Activated naive CD4-positive, alpha-beta T cell treated with anti-CD3 and anti-CD28 coated beads, Interleukin-2, amount 50 U/mL, for 24 hours (primary cell): ENCODE measurements around the gene RASIP1.
"Not testable (repeated sequence)": the region's sequence is repeated elsewhere in the genome, so short reads cannot be mapped to it uniquely, and the experiment has no call there.

Experiments used
- H3K27ac Mint-ChIP-seq: one replicate; pipeline ENCODE4 v1.8.0; 2021; ENCODE audit warnings: mild to moderate bottlenecking, mixed read lengths
- H3K27me3 Mint-ChIP-seq: one replicate; pipeline ENCODE4 v1.8.0; 2021; ENCODE audit warnings: mixed read lengths
- H3K36me3 Mint-ChIP-seq: one replicate; pipeline ENCODE4 v1.8.0; 2021; ENCODE audit warnings: mixed read lengths
- H3K4me1 Mint-ChIP-seq: one replicate; pipeline ENCODE4 v1.8.0; 2021; ENCODE audit warnings: mixed read lengths
- H3K4me3 Mint-ChIP-seq: one replicate; pipeline ENCODE4 v1.8.0; 2021; ENCODE audit warnings: mild to moderate bottlenecking, mixed read lengths
- H3K9me3 Mint-ChIP-seq: one replicate; pipeline ENCODE4 v1.8.0; 2021; ENCODE audit warnings: mixed read lengths

RASIP1 gene

GRCh38 chr19:48740164-48740972 is at the start of gene RASIP1:
Gene RASIP1, minus strand, starts transcription at chr19:48740610. Its CDS starts 328 bp downstream, at chr19:48740282.
- H3K4me3 Mint-ChIP-seq, result no peak within 1 kb of the TSS
- no peaks in the 10 kb centered on the region for H3K9me3 Mint-ChIP-seq
- H3K27ac Mint-ChIP-seq, result no peak within 1 kb of the TSS
- peaks cover 9% of the 10 kb centered on the region for H3K4me1 Mint-ChIP-seq
- H3K36me3 Mint-ChIP-seq, result no peaks in the 10 kb centered on the region
- peaks cover 4% of the 10 kb centered on the region for H3K27me3 Mint-ChIP-seq

GRCh38 chr19:48787331-48787730 is 46.9 kb upstream of the RASIP1 start:
- not testable (repeated sequence) for H3K4me3 Mint-ChIP-seq, H3K27me3 Mint-ChIP-seq, H3K4me1 Mint-ChIP-seq, H3K9me3 Mint-ChIP-seq, H3K36me3 Mint-ChIP-seq, H3K27ac Mint-ChIP-seq

- H3K4me1 Mint-ChIP-seq, H3K27me3 Mint-ChIP-seq, H3K9me3 Mint-ChIP-seq, H3K36me3 Mint-ChIP-seq, H3K27ac Mint-ChIP-seq, H3K4me3 Mint-ChIP-seq: not testable (repeated sequence)
Observed at GRCh38 chr19:48786422-48786821, 46.0 kb upstream of the RASIP1 start.

- Mint-ChIP-seq H3K27me3 (peaks cover 2% of the 10 kb centered on the region), H3K36me3 (no peaks in the 10 kb centered on the region), H3K4me3 (no peak overlapping the region), H3K4me1 (peaks cover 4% of the 10 kb centered on the region), H3K9me3 (no peaks in the 10 kb centered on the region), H3K27ac (no peak overlapping the region)
Observed at GRCh38 chr19:48784527-48784926, 44.1 kb upstream of the RASIP1 start.

- Mint-ChIP-seq H3K36me3 (no peaks in the 10 kb centered on the region), H3K9me3 (no peaks in the 10 kb centered on the region), H3K4me1 (peaks cover 4% of the 10 kb centered on the region), H3K4me3 (no peak overlapping the region), H3K27ac (no peak overlapping the region), H3K27me3 (peaks cover 2% of the 10 kb centered on the region)
Observed at GRCh38 chr19:48780631-48781391, 40.4 kb upstream of the RASIP1 start.

- H3K27ac Mint-ChIP-seq, result no peak overlapping the region
- no peaks in the 10 kb centered on the region for H3K36me3 Mint-ChIP-seq
- H3K9me3 Mint-ChIP-seq, result no peaks in the 10 kb centered on the region
- peaks cover 4% of the 10 kb centered on the region for H3K4me1 Mint-ChIP-seq
- H3K4me3 Mint-ChIP-seq, result no peak overlapping the region
- peaks cover 2% of the 10 kb centered on the region for H3K27me3 Mint-ChIP-seq
Observed at GRCh38 chr19:48779636-48780035, 39.2 kb upstream of the RASIP1 start.

- no peaks in the 10 kb centered on the region for H3K9me3 Mint-ChIP-seq
- no peak overlapping the region for H3K4me3 Mint-ChIP-seq
- peaks cover 4% of the 10 kb centered on the region for H3K4me1 Mint-ChIP-seq
- H3K36me3 Mint-ChIP-seq, result no peaks in the 10 kb centered on the region
- peaks cover 2% of the 10 kb centered on the region for H3K27me3 Mint-ChIP-seq
- H3K27ac Mint-ChIP-seq, result no peak overlapping the region
Observed at GRCh38 chr19:48777720-48778119, 37.3 kb upstream of the RASIP1 start.

- H3K27ac Mint-ChIP-seq, result no peak overlapping the region
- H3K4me1 Mint-ChIP-seq, result no peaks in the 10 kb centered on the region
- no peaks in the 10 kb centered on the region for H3K9me3 Mint-ChIP-seq
- peaks cover 2% of the 10 kb centered on the region for H3K27me3 Mint-ChIP-seq
- no peaks in the 10 kb centered on the region for H3K36me3 Mint-ChIP-seq
- H3K4me3 Mint-ChIP-seq, result no peak overlapping the region
Observed at GRCh38 chr19:48777139-48777538, 36.7 kb upstream of the RASIP1 start.

- H3K27me3 Mint-ChIP-seq, result no peaks in the 10 kb centered on the region
- no peaks in the 10 kb centered on the region for H3K9me3 Mint-ChIP-seq
- no peaks in the 10 kb centered on the region for H3K4me1 Mint-ChIP-seq
- H3K4me3 Mint-ChIP-seq, result no peak overlapping the region
- H3K27ac Mint-ChIP-seq, result no peak overlapping the region
- no peaks in the 10 kb centered on the region for H3K36me3 Mint-ChIP-seq
Observed at GRCh38 chr19:48772503-48772953, 32.1 kb upstream of the RASIP1 start.

- Mint-ChIP-seq H3K27ac (no peak overlapping the region), H3K4me3 (no peak overlapping the region), H3K9me3 (no peaks in the 10 kb centered on the region), H3K27me3 (no peaks in the 10 kb centered on the region), H3K4me1 (no peaks in the 10 kb centered on the region), H3K36me3 (no peaks in the 10 kb centered on the region)
Observed at GRCh38 chr19:48770734-48771472, 30.5 kb upstream of the RASIP1 start.

- no peaks in the 10 kb centered on the region for H3K4me1 Mint-ChIP-seq
- H3K9me3 Mint-ChIP-seq, result no peaks in the 10 kb centered on the region
- no peak overlapping the region for H3K27ac Mint-ChIP-seq
- no peaks in the 10 kb centered on the region for H3K36me3 Mint-ChIP-seq
- no peaks in the 10 kb centered on the region for H3K27me3 Mint-ChIP-seq
- no peak overlapping the region for H3K4me3 Mint-ChIP-seq
Observed at GRCh38 chr19:48770266-48770665, 29.9 kb upstream of the RASIP1 start.

GRCh38 chr19:48768994-48769713 is 28.7 kb upstream of the RASIP1 start:
- no peak overlapping the region for H3K4me3 Mint-ChIP-seq
- no peaks in the 10 kb centered on the region for H3K36me3 Mint-ChIP-seq
- no peaks in the 10 kb centered on the region for H3K27me3 Mint-ChIP-seq
- H3K9me3 Mint-ChIP-seq, result no peaks in the 10 kb centered on the region
- no peaks in the 10 kb centered on the region for H3K4me1 Mint-ChIP-seq
- H3K27ac Mint-ChIP-seq, result no peak overlapping the region

- not testable (repeated sequence) for H3K27ac Mint-ChIP-seq
Observed at GRCh38 chr19:48768171-48768753, 27.9 kb upstream of the RASIP1 start.

GRCh38 chr19:48765816-48766215 is 25.4 kb upstream of the RASIP1 start:
- H3K4me1 Mint-ChIP-seq, H3K36me3 Mint-ChIP-seq, H3K4me3 Mint-ChIP-seq, H3K27me3 Mint-ChIP-seq, H3K27ac Mint-ChIP-seq, H3K9me3 Mint-ChIP-seq: not testable (repeated sequence)

More at GRCh38 chr19:48768171-48768753, 27.9 kb upstream of the RASIP1 start:
- H3K27me3 Mint-ChIP-seq, H3K9me3 Mint-ChIP-seq, H3K4me1 Mint-ChIP-seq, H3K4me3 Mint-ChIP-seq, H3K36me3 Mint-ChIP-seq: not testable (repeated sequence)
